Left ventricle myocardium superior (tissue), 1 donor: ENCODE measurements around the gene PXMP2. TPM values are rescaled to one million over a fixed set of nuclear protein-coding genes. Genes with fewer than 3 reads are reported as not detected.
A peak's percentile ranks its signal among the peaks of the same experiment; 100 is the strongest.
"Not testable (repeated sequence)": the region's sequence is repeated elsewhere in the genome, so short reads cannot be mapped to it uniquely, and the experiment has no call there.

Source experiments
- ATAC-seq: fragments of 200-7000 bp; cut with Tn5 transposase; one replicate; pipeline ENCODE4 v1.9.1; 2020; ENCODE audit warnings: mild to moderate bottlenecking, moderate library complexity
- DNase-seq: peaks from one replicate; pipeline ENCODE4 v3.0.0-alpha.2; 2020
- intact Hi-C: fragments of 100-400 bp; cut with micrococcal nuclease; formaldehyde crosslinking; loops from one replicate; pipeline ENCODE4 v1.11.0; 2022
- total RNA-seq: library from RNA; stranded (reverse); fragmentation: NEBNext Ultra II Directional; extraction: Animal tissue kit (Norgen Biotek cat#: 25700); gene quantifications from one replicate; pipeline ENCODE4 v1.2.1, GENCODE V29; 2021
- donor health status: DM: no; HTN: yes; CAD: no; lungs with severe emphysema.

PXMP2 gene
- total RNA-seq, 1 donor from 2014 or later: 75.1 TPM

GRCh38 chr12:132677492-132677891 lies 9.9 kb upstream of the PXMP2 start:
- ATAC-seq (no peak), DNase-seq (no peak)
- intact Hi-C loops: no loop called here

- no peak for DNase-seq
- intact Hi-C loops: no loop called here
- ATAC-seq: no peak
Measured at GRCh38 chr12:132685400-132685799, 2.0 kb upstream of the PXMP2 start.

- DNase-seq: no peak
- ATAC-seq: peak; percentile 1
- intact Hi-C loops: no loop called here
Measured at GRCh38 chr12:132686825-132687210, 569 bp upstream of the PXMP2 start.

GRCh38 chr12:132689227-132689626 lies 1.8 kb downstream of the PXMP2 start:
- intact Hi-C loops: no loop called here
- ATAC-seq: peak; percentile 1

GRCh38 chr12:132690112-132690511 lies 2.7 kb downstream of the PXMP2 start:
- ATAC-seq: no peak
- intact Hi-C loops: no loop called here
- no peak for DNase-seq

More at GRCh38 chr12:132689227-132689626, 1.8 kb downstream of the PXMP2 start:
- no peak for DNase-seq

- intact Hi-C loops, DNase-seq, ATAC-seq: not testable (repeated sequence)
Measured at GRCh38 chr12:132692030-132692429, 4.6 kb downstream of the PXMP2 start.

- ATAC-seq, DNase-seq: not testable (repeated sequence)
Measured at GRCh38 chr12:132694888-132695287, 7.5 kb downstream of the PXMP2 start.

GRCh38 chr12:132695431-132695830 lies 8.0 kb downstream of the PXMP2 start:
- ATAC-seq (peak; percentile 99), DNase-seq (peak; percentile 78)
- intact Hi-C loops: no loop called here

More at GRCh38 chr12:132694888-132695287, 7.5 kb downstream of the PXMP2 start:
- intact Hi-C loops: not testable (repeated sequence)

GRCh38 chr12:132698341-132698740 lies 11.0 kb downstream of the PXMP2 start:
- intact Hi-C loops: no loop called here
- ATAC-seq (no peak), DNase-seq (no peak)

- DNase-seq (no peak), ATAC-seq (no peak)
- intact Hi-C loops: no loop called here
Measured at GRCh38 chr12:132700212-132700822, 12.9 kb downstream of the PXMP2 start.

GRCh38 chr12:132702640-132703039 lies 15.3 kb downstream of the PXMP2 start:
- no peak for ATAC-seq
- DNase-seq: no peak
- intact Hi-C loops: no loop called here

GRCh38 chr12:132703641-132704040 lies 16.3 kb downstream of the PXMP2 start:
- no peak for ATAC-seq
- intact Hi-C loops: no loop called here

GRCh38 chr12:132707241-132707640 lies 19.9 kb downstream of the PXMP2 start:
- intact Hi-C loops: no loop called here
- ATAC-seq (no peak), DNase-seq (no peak)

More at GRCh38 chr12:132703641-132704040, 16.3 kb downstream of the PXMP2 start:
- no peak for DNase-seq

GRCh38 chr12:132708150-132708549 lies 20.8 kb downstream of the PXMP2 start:
- DNase-seq (no peak), ATAC-seq (no peak)
- intact Hi-C loops: no loop called here

GRCh38 chr12:132710043-132710404 lies 22.6 kb downstream of the PXMP2 start:
- intact Hi-C loops: no loop called here
- peak; percentile 40 for ATAC-seq
- peak; percentile 46 for DNase-seq

- ATAC-seq (peak; percentile 96), DNase-seq (peak; percentile 91)
- intact Hi-C loops: no loop called here
Measured at GRCh38 chr12:132710405-132711079, 23.2 kb downstream of the PXMP2 start, which contains the start of gene PGAM5. TSS of gene PGAM5 (plus strand) at chr12:132710842. CDS start at chr12:132710877, 35 bp downstream.

GRCh38 chr12:132711080-132711843 lies 23.9 kb downstream of the PXMP2 start:
- no peak for DNase-seq
- ATAC-seq: no peak
- intact Hi-C loops: no loop called here

GRCh38 chr12:132713123-132713522 lies 25.7 kb downstream of the PXMP2 start:
- ATAC-seq (no peak), DNase-seq (no peak)
- intact Hi-C loops: no loop called here

- intact Hi-C loops: no loop called here
- DNase-seq: no peak
- ATAC-seq: no peak
Measured at GRCh38 chr12:132715874-132716273, 28.5 kb downstream of the PXMP2 start.

- intact Hi-C loops: no loop called here
- no peak for DNase-seq
- no peak for ATAC-seq
Measured at GRCh38 chr12:132716356-132716755, 29.0 kb downstream of the PXMP2 start.
